OCI-LY3 (cell line): ENCODE measurements around the gene IQGAP2.

Experiments
- CTCF ChIP-seq: fragments of 200-600, 300-600 bp; sonication (generic); IDR thresholded peaks from 2 replicates; pipeline ENCODE4 v1.5.1; 2014; ENCODE audit warnings: antibody characterized with exemption, low read length, low read depth
- EZH2phosphoT487 ChIP-seq: fragments of 200-600 bp; shearing (Covaris generic); IDR thresholded peaks from 2 replicates; pipeline ENCODE4 v1.6.1; 2018; ENCODE audit warnings: antibody characterized with exemption, mixed run types, low read depth

DNA sequence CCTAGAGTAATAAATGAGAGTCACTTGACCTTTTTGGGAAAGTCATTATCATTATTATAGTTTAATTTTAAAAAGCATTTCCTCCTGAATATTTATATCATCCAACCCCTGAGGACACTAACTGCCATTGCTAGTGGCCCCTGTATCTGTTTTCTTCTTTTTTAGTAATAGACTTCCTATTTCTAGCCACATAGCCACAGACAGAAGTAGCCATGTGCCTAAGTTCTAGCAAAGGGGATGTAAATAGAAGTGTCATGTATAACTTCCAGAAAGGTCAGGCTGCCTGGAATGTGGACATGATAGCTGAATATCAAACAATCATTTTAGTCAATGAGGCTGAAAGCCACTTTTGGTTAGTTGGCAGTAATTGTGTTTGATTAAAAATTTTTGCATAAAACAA lies 37.5 kb upstream of the IQGAP2 start:
- TF ChIP-seq CTCF (no peak), EZH2phosphoT487 (no peak)
